SK-N-MC (cell line): ENCODE measurements around the gene SESN2.

Experiments
- DNase-seq: peaks from one replicate; pipeline ENCODE4 v3.0.0-alpha.2; 2011; ENCODE audit warnings: low read depth, low spot score
- H3K27ac ChIP-seq: fragments of 200-600 bp; sonication (generic); 2 replicates; pipeline ENCODE4 v1.5.1; 2016; ENCODE audit warnings: mixed run types
- H3K36me3 ChIP-seq: fragments of 200-600 bp; sonication (generic); 2 replicates; pipeline ENCODE4 v1.6.1; 2017; ENCODE audit warnings: antibody characterized with exemption, low read length, mixed read lengths; ENCODE audit not compliant: insufficient read depth
- H3K4me3 ChIP-seq: fragments of 200-600 bp; sonication (generic); 2 replicates; pipeline ENCODE4 v1.5.1; 2016
- H3K9ac ChIP-seq: fragments of 200-600 bp; sonication (generic); 2 replicates; pipeline ENCODE4 v1.8.0; 2017; ENCODE audit warnings: mixed run types, mixed read lengths; ENCODE audit not compliant: insufficient read length
- H3K9me3 ChIP-seq: fragments of 200-600 bp; sonication (generic); 2 replicates; pipeline ENCODE4 v1.6.1; 2017; ENCODE audit warnings: low read depth, mild to moderate bottlenecking, antibody characterized with exemption, low read length, moderate library complexity, mixed read lengths
- EZH2 ChIP-seq: fragments of 200-600 bp; sonication (generic); IDR thresholded peaks from one replicate; pipeline ENCODE4 v1.6.1; 2017; ENCODE audit warnings: antibody characterized with exemption
- FOXP2 ChIP-seq: optimal IDR thresholded peaks from 2 replicates; pipeline ENCODE3; 2011; ENCODE audit warnings: mild to moderate bottlenecking, moderate library complexity; ENCODE audit not compliant: insufficient read depth; ENCODE audit errors: extremely low read length, control extremely low read depth
- POLR2AphosphoS5 ChIP-seq: IDR thresholded peaks from 2 replicates; pipeline ENCODE4 v1.6.1; 2012; ENCODE audit warnings: mild to moderate bottlenecking, low read depth, low read length, borderline replicate concordance

The SESN2 gene

GRCh38 chr1:28259252-28259933 is at the start of gene SESN2:
SESN2 (plus strand) TSS chr1:28259518; CDS start chr1:28259848, 330 bp downstream.
- Histone ChIP-seq H3K4me3 (peak within 1 kb of the TSS; percentile 96), H3K9me3 (no peaks in the 10 kb centered on the region), H3K9ac (peak within 1 kb of the TSS; percentile 96), H3K27ac (peak within 1 kb of the TSS; percentile 87), H3K36me3 (no peaks in the 10 kb centered on the region; the same call in 1 of the 2 replicates)
- peak; percentile 37 for TF ChIP-seq FOXP2
- TF ChIP-seq POLR2AphosphoS5, result peak; percentile 88
- TF ChIP-seq EZH2, result no peak
- DNase-seq, result peak; percentile 89

GRCh38 chr1:28209700-28210099 is 49.6 kb upstream of the SESN2 start:
- H3K36me3 ChIP-seq, result peaks cover 71% of the 10 kb centered on the region

GRCh38 chr1:28213315-28213714 is 46.0 kb upstream of the SESN2 start:
- H3K36me3 ChIP-seq, result peaks cover 67% of the 10 kb centered on the region
- H3K4me3 ChIP-seq, result no peak overlapping the region
- H3K9ac ChIP-seq, result no peak overlapping the region
- peak overlapping the region; percentile 64; the same call in 1 of the 2 replicates for H3K27ac ChIP-seq
- no peak for DNase-seq
- no peak for TF ChIP-seq POLR2AphosphoS5
- TF ChIP-seq EZH2, result no peak
- no peak for TF ChIP-seq FOXP2
- no peaks in the 10 kb centered on the region for H3K9me3 ChIP-seq

More at GRCh38 chr1:28209700-28210099, 49.6 kb upstream of the SESN2 start:
- Histone ChIP-seq H3K27ac (peak overlapping the region; percentile 58), H3K9me3 (no peaks in the 10 kb centered on the region), H3K4me3 (no peak overlapping the region), H3K9ac (peak overlapping the region; percentile 16)
- DNase-seq, result no peak
- TF ChIP-seq FOXP2 (no peak), EZH2 (no peak), POLR2AphosphoS5 (no peak)

GRCh38 chr1:28229089-28229488 is 30.2 kb upstream of the SESN2 start:
- peaks cover 65% of the 10 kb centered on the region for H3K36me3 ChIP-seq
- TF ChIP-seq FOXP2 (no peak), EZH2 (no peak), POLR2AphosphoS5 (no peak)

GRCh38 chr1:28229996-28230395 is 29.3 kb upstream of the SESN2 start:
- TF ChIP-seq FOXP2 (no peak), POLR2AphosphoS5 (no peak), EZH2 (no peak)
- Histone ChIP-seq H3K4me3 (no peak overlapping the region), H3K9ac (peak overlapping the region; percentile 15), H3K36me3 (peaks cover 57% of the 10 kb centered on the region), H3K27ac (no peak overlapping the region), H3K9me3 (no peaks in the 10 kb centered on the region)
- no peak for DNase-seq

More at GRCh38 chr1:28229089-28229488, 30.2 kb upstream of the SESN2 start:
- Histone ChIP-seq H3K9me3 (no peaks in the 10 kb centered on the region), H3K4me3 (no peak overlapping the region), H3K9ac (no peak overlapping the region), H3K27ac (no peak overlapping the region)
- DNase-seq, result no peak

- peaks cover 37% of the 10 kb centered on the region for H3K36me3 ChIP-seq
- peak within 1 kb of the TSS; percentile 97 for H3K9ac ChIP-seq
- peak; percentile 55 for DNase-seq
- H3K27ac ChIP-seq, result peak within 1 kb of the TSS; percentile 29; the same call in 1 of the 2 replicates
- H3K9me3 ChIP-seq, result no peaks in the 10 kb centered on the region
- no peak for TF ChIP-seq EZH2
- peak; percentile 95 for TF ChIP-seq POLR2AphosphoS5
- TF ChIP-seq FOXP2, result no peak
- H3K4me3 ChIP-seq, result peak within 1 kb of the TSS; percentile 92
Observed at GRCh38 chr1:28232558-28233263, 26.6 kb upstream of the SESN2 start, which contains the start of gene DNAJC8. DNAJC8 (minus strand) TSS chr1:28233029; CDS start chr1:28232998, 31 bp downstream.

- no peak overlapping the region for H3K9ac ChIP-seq
- H3K4me3 ChIP-seq, result peak overlapping the region; percentile 92
- no peaks in the 10 kb centered on the region for H3K9me3 ChIP-seq
- H3K27ac ChIP-seq, result no peak overlapping the region
- TF ChIP-seq POLR2AphosphoS5, result no peak
- no peak for TF ChIP-seq FOXP2
- TF ChIP-seq EZH2, result no peak
- no peak for DNase-seq
- H3K36me3 ChIP-seq, result peaks cover 37% of the 10 kb centered on the region
Observed at GRCh38 chr1:28233264-28233606, 26.1 kb upstream of the SESN2 start.
